Astrocyte of the cerebellum (primary cell): ENCODE results near the gene DENND4A.

Source experiments
- DNase-seq: peaks from one replicate; pipeline ENCODE4 v3.0.0-alpha.2; 2011; ENCODE audit warnings: low read depth
- H3K4me3 ChIP-seq: 2 replicates; pipeline ENCODE4 v1.5.1; 2011; ENCODE audit warnings: mild to moderate bottlenecking, low read depth, low read length, moderate library complexity
- in situ Hi-C: cut with HindIII; loops from 2 replicates; pipeline ENCODE4 v1.10.0; 2017; ENCODE audit warnings: low sequenced_read_pairs
- TF ChIP-seq, protein P1 (sequence below): IDR thresholded peaks from 2 replicates; pipeline ENCODE4 v1.5.1; 2012; ENCODE audit warnings: low read length, low read depth, moderate library complexity, mild to moderate bottlenecking; ENCODE audit errors: missing control alignments

The DENND4A gene

DNA sequence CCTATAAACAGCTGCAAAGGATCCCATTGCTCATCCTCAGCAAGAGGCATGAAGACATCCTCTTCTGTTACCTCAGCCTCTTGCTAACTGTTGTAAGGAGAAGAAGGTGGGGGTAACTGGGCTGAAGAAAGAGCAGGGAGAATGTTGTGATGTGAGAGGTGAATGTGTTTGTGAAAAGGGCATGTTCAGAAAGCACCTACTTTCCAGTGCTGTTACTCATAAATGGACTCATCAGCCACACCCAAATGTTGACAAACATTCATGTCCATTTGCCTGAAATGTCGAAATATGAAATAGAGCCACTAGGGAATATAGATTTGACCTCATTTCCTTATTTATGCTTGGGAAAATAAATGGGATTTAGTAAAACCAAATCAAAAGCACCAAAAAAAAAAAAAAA lies 157.7 kb downstream of the DENND4A start:
- TF ChIP-seq, protein P1, sequence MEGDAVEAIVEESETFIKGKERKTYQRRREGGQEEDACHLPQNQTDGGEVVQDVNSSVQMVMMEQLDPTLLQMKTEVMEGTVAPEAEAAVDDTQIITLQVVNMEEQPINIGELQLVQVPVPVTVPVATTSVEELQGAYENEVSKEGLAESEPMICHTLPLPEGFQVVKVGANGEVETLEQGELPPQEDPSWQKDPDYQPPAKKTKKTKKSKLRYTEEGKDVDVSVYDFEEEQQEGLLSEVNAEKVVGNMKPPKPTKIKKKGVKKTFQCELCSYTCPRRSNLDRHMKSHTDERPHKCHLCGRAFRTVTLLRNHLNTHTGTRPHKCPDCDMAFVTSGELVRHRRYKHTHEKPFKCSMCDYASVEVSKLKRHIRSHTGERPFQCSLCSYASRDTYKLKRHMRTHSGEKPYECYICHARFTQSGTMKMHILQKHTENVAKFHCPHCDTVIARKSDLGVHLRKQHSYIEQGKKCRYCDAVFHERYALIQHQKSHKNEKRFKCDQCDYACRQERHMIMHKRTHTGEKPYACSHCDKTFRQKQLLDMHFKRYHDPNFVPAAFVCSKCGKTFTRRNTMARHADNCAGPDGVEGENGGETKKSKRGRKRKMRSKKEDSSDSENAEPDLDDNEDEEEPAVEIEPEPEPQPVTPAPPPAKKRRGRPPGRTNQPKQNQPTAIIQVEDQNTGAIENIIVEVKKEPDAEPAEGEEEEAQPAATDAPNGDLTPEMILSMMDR = no peak
- in situ Hi-C loops = loop anchor here (25.0 kb wide), 1 partner anchor 228 kb away; the partner anchor contains the start of gene RAB11A

DNA sequence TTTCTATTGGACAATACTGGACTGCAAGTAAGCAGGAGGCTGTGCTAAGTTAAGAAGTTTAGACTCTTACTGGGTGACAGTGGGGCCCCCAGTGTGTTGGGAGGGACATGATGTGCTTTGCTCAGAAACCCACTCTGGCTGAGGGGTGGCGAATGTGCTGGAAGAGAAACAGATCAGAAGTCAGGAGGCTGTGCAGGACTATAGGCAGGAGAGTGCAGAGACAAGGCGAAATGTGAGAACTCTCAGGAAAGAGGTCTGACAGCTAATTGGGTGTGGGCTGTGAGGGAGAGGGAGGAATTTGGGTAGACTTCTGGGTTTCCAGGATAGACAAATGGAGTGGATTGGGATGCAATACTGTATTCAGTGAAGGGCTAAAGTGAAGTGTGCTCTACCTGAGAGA lies 158.3 kb downstream of the DENND4A start:
- in situ Hi-C loops = loop anchor here (25.0 kb wide), 1 partner anchor 229 kb away; the partner anchor contains the start of gene RAB11A
- DNase-seq = no peak
- H3K4me3 ChIP-seq = no peak overlapping the region
- TF ChIP-seq, protein P1 = no peak

More for the DNA sequence above, 157.7 kb downstream of the DENND4A start:
- no peak for DNase-seq
- H3K4me3 ChIP-seq = no peak overlapping the region

DNA sequence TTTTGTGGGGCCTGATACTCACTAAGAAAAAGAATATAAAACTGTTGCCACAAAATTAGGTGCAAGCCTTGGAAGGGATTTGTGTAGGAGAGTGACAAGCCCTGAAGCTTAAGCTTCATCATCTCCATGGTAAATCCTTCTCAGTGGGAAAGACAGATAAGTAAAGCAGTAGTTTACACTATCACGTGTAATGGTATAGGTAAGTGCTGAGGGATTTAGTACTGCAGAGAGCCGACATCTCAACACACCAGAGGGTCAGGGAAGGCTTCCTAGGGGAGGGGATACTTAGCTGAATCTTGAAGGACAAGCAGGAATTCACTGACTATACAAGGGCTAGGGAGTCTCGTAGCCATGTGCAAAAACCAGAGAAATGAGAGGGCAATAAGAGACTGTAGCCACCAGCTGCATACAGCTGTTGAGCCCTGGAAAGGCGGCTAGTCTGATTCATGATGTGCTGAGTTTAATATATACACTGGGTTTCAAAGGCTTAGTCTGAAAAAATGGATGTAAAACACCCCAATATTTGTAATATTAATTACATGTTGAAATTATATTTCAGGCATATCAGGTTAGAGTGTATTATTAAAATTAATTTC lies 159.2 kb downstream of the DENND4A start:
- DNase-seq = no peak
- in situ Hi-C loops = loop anchor here (25.0 kb wide), 1 partner anchor 229 kb away; the partner anchor contains the start of gene RAB11A

DNA sequence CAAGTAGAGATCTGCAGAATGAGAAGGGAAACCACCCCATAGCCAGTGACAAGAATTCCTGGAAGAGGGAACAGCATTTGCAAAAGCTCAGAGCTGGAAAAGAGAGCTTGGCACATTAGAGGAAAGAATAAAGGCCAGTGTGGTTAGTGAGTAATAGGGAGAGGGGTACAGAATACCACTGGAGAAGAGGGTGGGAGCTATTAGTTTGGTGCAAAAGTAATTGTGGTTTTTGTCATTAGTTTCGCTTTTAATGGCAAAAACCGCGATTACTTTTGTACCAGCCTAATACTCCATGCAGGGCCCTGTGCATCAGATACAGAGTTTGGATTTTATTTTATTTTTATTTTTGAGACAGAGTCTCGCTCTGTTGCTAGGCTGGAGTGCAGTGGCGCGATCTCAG lies 160.6 kb downstream of the DENND4A start:
- no peak for DNase-seq
- in situ Hi-C loops = loop anchor here (25.0 kb wide), 1 partner anchor 231 kb away; the partner anchor contains the start of gene RAB11A
- H3K4me3 ChIP-seq = no peak overlapping the region
- TF ChIP-seq, protein P1 = no peak

More for the DNA sequence above, 159.2 kb downstream of the DENND4A start:
- H3K4me3 ChIP-seq = no peak overlapping the region
- TF ChIP-seq, protein P1 = no peak

DNA sequence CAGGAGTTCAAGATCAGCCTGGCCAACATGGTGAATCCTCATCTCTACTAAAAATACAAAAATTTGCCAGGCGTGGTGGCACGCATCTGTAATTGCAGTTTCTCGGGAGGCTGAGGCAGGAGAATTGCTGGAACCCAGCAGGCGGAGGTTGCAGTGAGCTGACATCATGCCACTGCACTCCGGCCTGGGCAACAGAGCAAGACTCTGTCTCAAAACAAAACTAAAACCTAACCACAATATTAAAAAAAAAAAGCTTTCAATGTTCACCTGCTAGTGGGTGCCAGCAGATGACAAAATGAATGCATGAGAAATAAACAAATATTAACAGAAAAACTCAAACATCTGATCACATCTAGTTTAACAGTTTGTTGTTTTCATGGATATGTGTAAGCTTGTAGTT lies 161.3 kb downstream of the DENND4A start:
- TF ChIP-seq, protein P1 = no peak
- H3K4me3 ChIP-seq = no peak overlapping the region
- in situ Hi-C loops = loop anchor here (25.0 kb wide), 1 partner anchor 232 kb away; the partner anchor contains the start of gene RAB11A
- DNase-seq = no peak

DNA sequence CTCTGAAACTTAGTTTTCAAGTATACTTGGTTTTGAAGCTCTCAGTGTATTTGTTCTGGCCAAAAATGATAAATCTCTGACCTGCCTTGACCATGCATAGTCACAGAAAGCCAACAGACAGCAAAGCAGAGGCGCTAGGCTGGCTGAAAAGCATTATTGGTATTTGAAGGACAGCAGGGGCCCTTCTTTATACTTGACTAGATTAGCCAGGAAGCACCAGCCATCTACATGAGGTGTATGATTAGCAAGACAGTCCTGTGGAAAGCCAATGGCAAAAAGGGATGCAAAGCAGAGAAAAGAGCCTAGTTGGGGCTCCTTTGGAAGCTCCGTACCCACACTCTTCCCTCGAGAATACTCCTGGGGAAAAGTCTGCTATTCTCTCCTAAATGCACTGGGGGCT lies 162.5 kb downstream of the DENND4A start:
- TF ChIP-seq, protein P1 = no peak
- in situ Hi-C loops = loop anchor here (25.0 kb wide), 1 partner anchor 233 kb away; the partner anchor contains the start of gene RAB11A
- DNase-seq = no peak
- no peak overlapping the region for H3K4me3 ChIP-seq
